Ishikawa (cell line): ENCODE results near the gene CAMK1D.

Source experiments
- EGR1 ChIP-seq: IDR thresholded peaks from 2 replicates; pipeline ENCODE4 v1.6.1; 2012
- EP300 ChIP-seq: IDR thresholded peaks from 2 replicates; pipeline ENCODE4 v1.6.1; 2012; ENCODE audit warnings: borderline replicate concordance
- MAX ChIP-seq: IDR thresholded peaks from 2 replicates; pipeline ENCODE4 v1.6.1; 2012
- NFIC ChIP-seq: IDR thresholded peaks from 2 replicates; pipeline ENCODE4 v1.6.1; 2012
- RAD21 ChIP-seq: IDR thresholded peaks from 2 replicates; pipeline ENCODE4 v1.6.1; 2012; ENCODE audit warnings: low read depth
- TAF1 ChIP-seq: IDR thresholded peaks from 2 replicates; pipeline ENCODE4 v1.6.1; 2012; ENCODE audit warnings: low read depth, mild to moderate bottlenecking
- TCF12 ChIP-seq: IDR thresholded peaks from 2 replicates; pipeline ENCODE4 v1.6.1; 2012; ENCODE audit warnings: low read depth
- TEAD4 ChIP-seq: IDR thresholded peaks from 2 replicates; pipeline ENCODE4 v1.6.1; 2012
- USF1 ChIP-seq: IDR thresholded peaks from 2 replicates; pipeline ENCODE4 v1.6.1; 2012
- YY1 ChIP-seq: IDR thresholded peaks from 2 replicates; pipeline ENCODE4 v1.6.1; 2012; ENCODE audit warnings: low read depth
- ZBTB7A ChIP-seq: IDR thresholded peaks from 2 replicates; pipeline ENCODE4 v1.6.1; 2012; ENCODE audit warnings: low read depth
- TF ChIP-seq, protein P1 (sequence below): IDR thresholded peaks from 2 replicates; pipeline ENCODE4 v1.6.1; 2012; ENCODE audit warnings: low read depth, mild to moderate bottlenecking

- TF ChIP-seq USF1, result no peak
- TF ChIP-seq TAF1, result no peak
- TF ChIP-seq ZBTB7A, result no peak
- no peak for TF ChIP-seq RAD21
- TF ChIP-seq MAX, result no peak
- TF ChIP-seq TEAD4, result no peak
- TF ChIP-seq EP300, result no peak
- no peak for TF ChIP-seq NFIC
- TF ChIP-seq YY1, result no peak
- TF ChIP-seq, protein P1, sequence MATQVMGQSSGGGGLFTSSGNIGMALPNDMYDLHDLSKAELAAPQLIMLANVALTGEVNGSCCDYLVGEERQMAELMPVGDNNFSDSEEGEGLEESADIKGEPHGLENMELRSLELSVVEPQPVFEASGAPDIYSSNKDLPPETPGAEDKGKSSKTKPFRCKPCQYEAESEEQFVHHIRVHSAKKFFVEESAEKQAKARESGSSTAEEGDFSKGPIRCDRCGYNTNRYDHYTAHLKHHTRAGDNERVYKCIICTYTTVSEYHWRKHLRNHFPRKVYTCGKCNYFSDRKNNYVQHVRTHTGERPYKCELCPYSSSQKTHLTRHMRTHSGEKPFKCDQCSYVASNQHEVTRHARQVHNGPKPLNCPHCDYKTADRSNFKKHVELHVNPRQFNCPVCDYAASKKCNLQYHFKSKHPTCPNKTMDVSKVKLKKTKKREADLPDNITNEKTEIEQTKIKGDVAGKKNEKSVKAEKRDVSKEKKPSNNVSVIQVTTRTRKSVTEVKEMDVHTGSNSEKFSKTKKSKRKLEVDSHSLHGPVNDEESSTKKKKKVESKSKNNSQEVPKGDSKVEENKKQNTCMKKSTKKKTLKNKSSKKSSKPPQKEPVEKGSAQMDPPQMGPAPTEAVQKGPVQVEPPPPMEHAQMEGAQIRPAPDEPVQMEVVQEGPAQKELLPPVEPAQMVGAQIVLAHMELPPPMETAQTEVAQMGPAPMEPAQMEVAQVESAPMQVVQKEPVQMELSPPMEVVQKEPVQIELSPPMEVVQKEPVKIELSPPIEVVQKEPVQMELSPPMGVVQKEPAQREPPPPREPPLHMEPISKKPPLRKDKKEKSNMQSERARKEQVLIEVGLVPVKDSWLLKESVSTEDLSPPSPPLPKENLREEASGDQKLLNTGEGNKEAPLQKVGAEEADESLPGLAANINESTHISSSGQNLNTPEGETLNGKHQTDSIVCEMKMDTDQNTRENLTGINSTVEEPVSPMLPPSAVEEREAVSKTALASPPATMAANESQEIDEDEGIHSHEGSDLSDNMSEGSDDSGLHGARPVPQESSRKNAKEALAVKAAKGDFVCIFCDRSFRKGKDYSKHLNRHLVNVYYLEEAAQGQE, result no peak
- TF ChIP-seq EGR1, result no peak
- TF ChIP-seq TCF12, result no peak
Observed at GRCh38 chr10:12507165-12507850, 158.0 kb downstream of the CAMK1D start.
